GM19463 (cell line): ENCODE measurements around the gene SALL4.
"Not testable (repeated sequence)": the region's sequence is repeated elsewhere in the genome, so short reads cannot be mapped to it uniquely, and the experiment has no call there.

Experiments
- ATAC-seq: cut with Tn5 transposase; IDR thresholded peaks from one replicate; pipeline ENCODE4 v1.9.1; 2021; ENCODE audit warnings: mild to moderate bottlenecking, moderate library complexity; ENCODE audit not compliant: unreplicated experiment

SALL4 gene

DNA sequence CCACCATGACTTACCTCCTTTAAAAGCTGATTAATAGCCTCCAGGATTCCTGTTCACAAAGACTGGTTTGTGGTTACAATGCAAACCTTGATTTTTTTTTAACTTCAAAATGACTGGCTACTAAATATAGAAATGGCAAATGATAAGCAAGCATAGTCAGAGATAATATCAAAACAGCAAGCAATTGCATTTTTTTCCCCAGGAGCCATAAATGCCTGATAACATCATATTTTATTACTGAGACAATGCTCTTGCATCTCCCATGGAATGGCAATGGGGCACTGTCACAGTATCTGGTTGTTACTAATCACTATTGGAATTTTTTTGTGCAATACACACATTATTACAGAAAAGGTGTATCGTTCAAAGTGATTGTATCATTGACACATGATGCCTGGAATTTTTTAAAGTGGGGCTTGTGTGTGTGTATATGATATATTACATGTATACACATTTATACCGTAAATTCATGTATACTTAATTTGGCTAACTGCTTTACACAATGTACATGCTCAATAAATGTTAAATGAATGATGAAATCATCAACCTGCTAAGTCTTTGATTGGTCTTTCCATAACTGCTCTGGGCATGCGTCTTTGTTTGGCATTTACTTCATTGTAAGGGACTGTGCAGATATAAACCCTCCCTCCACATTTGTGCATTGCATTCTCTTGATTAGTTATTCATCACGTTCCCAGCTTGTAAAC, 980 bp upstream of the SALL4 start:
- no peak for ATAC-seq

GRCh38 chr20:51801823-51802123, 548 bp downstream of the SALL4 start:
- no peak for ATAC-seq

GRCh38 chr20:51801122-51801822, 1.0 kb downstream of the SALL4 start:
- ATAC-seq = no peak

DNA sequence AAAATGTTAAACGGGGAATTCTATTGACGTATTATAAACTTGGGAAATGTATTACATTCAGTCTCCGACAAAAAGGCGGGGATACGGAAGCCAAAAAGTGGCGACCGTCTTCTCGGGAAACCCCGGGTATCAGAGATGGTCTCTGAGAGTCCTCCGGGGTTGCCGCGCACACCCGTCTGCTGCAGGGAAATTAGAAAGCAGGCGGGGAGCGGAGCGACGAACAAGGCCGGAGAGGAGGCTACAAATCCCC, 1.5 kb downstream of the SALL4 start:
- ATAC-seq = no peak

DNA sequence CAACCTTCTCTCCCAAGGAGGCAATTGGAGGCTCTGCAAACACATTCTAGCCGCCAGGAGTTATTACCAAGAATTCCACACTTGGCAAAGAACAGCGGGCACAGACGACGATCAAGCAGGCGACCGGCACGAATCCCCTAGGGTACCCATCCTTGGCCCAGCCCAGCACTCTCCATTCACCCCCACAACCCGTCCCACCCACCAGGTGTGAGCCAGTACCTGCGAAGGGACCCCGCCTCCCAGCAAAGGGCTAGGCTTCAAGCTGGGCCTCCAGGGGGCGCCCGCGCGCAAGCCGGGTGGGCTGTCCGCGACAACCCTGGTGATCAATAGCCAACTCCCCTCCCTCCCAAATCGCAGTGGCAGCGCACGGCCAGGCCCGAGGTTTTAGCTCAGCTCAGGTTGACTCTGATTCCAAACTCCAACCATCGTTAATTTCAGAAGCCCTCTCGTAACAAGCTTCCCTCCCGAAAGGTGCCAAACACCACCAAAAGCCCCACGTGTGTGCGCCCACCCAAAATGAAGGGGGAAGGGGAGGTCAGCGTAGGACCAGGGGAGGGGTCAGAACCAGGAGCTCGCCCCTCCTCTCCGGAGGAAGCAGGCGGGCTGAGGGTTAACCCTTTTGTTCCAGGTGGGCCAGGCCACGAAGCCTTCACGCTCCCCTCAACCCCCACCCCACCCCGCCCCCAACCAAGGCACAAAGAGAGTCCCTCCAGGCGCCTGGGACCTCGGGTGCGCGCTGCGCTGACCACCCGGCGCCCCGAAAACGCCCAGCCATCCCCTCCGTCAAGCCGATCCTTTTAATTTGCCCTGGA, 2.1 kb downstream of the SALL4 start:
- ATAC-seq = no peak

- ATAC-seq = no peak
Observed at GRCh38 chr20:51799401-51799860, 2.9 kb downstream of the SALL4 start.

GRCh38 chr20:51797357-51798025, 4.8 kb downstream of the SALL4 start:
- no peak for ATAC-seq

GRCh38 chr20:51796340-51796739, 6.0 kb downstream of the SALL4 start:
- ATAC-seq = no peak

DNA sequence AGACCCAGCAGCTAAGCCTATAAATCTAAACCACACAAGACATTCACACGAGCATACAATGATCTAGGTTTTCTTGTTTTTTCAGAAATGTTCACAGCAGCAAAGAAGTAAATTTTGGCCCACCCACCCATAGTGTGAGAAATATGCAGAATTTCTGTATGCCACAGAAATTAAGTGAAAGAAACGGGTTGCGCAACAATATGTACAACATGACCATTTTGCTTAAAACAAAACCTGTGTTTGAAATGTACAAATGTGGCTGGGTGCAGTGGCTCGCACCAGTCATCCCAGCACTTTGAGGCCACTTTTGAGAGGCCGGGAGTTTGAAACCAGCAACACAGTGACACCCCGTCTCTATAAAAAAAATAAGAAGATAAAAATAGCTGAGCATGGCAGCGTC, 9.4 kb downstream of the SALL4 start:
- no peak for ATAC-seq

GRCh38 chr20:51791626-51792025, 10.7 kb downstream of the SALL4 start:
- no peak for ATAC-seq

- no peak for ATAC-seq
Observed at GRCh38 chr20:51790256-51790655, 12.1 kb downstream of the SALL4 start.

GRCh38 chr20:51789434-51789833, 12.9 kb downstream of the SALL4 start:
- no peak for ATAC-seq

GRCh38 chr20:51788822-51789221, 13.5 kb downstream of the SALL4 start:
- ATAC-seq = no peak

DNA sequence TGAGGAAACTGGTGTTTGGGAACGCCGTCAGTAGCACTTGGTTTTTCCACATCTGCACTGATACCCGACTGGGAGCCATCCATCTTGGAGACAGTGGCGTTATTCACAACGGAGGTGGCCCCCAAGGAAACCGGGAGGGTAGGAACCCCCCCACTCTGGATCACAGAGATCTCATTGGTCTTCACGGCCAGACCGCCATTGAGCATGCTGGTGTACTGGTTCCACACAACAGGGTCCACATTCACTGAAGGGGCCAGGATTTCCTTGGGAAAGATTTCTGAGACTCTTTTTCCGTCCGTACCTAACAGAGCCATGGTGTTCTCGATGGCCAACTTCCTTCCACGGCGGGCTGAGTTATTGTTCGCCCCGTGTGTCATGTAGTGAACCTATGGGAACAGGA, 18.0 kb downstream of the SALL4 start:
- no peak for ATAC-seq

GRCh38 chr20:51778229-51778759, 24.0 kb downstream of the SALL4 start:
- not testable (repeated sequence) for ATAC-seq

DNA sequence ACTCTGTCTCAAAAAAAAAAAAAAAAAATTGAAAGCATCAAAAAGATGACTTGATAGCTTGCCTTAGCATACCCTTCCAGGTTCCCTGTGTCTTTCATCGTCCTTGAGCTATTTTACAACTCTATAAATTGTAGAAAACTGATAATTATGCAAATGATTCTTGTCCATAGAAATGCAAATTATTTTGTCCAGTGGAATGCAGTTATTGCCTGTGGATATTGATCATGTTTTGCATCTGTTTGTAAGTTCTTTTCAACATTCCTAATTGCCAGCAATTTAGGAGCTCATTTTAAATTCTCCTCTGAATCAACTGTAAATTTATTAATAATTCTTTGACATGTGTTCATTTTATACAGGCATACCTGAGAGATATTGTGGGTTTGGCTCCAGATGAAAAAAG, 27.1 kb downstream of the SALL4 start:
- ATAC-seq = no peak

DNA sequence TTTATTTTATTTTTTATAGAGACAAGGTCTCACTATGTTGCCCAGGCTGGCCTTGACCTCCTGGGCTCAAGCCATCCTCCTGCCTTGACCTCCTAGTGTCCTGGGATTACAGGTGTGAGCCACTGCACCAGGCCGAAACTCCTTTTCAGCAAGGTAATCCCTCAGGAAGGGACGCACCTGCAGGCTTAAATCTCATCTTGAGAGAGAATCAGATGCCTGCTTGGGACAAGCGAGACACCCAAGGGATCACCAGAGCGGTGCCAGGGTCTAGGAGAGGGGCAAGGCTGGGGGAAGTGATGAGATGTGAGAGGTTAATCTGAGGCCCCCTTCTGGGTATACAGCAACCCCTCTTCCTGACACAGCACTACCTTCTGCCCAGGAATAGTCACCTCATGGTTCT, 30.1 kb downstream of the SALL4 start:
- ATAC-seq = no peak

DNA sequence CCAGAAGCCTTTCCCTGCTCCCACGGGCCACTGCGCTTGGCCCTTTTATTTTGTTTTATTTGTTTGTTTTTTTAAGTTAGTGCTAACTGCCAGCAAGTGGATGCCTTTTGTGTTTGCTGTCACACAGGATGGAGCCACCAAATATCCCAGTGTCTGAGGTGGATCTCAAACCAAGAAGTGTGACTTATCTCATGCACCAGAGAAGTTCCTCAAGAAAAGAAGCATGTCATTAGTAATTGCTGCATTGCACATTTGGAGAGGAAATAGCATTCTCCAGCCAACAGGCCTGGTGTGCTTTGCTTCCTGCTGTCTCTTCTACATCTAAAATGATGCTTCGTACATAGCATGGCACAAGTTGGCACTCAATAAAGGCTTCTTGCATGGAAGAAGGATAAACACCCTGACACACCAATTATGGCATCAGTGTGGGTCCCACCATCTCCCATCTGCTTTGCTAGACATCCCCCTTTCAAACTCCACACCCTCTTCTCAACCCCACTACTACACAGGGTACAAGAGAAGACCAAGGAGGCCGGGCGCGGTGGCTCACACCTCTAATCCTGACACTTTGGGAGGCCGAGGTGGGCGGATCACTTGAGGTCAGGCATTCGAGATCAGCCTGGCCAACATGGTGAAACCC, 32.2 kb downstream of the SALL4 start:
- ATAC-seq = no peak

GRCh38 chr20:51768759-51769517, 33.4 kb downstream of the SALL4 start:
- ATAC-seq = no peak
